ENCODE data around the gene DOCK4. TPM values are rescaled to one million over a fixed set of nuclear protein-coding genes. Genes with fewer than 3 reads are reported as not detected.

The DOCK4 gene
- total RNA-seq, 2 experiments from 2014 or later: 0.36 to 1.1 TPM

DNA sequence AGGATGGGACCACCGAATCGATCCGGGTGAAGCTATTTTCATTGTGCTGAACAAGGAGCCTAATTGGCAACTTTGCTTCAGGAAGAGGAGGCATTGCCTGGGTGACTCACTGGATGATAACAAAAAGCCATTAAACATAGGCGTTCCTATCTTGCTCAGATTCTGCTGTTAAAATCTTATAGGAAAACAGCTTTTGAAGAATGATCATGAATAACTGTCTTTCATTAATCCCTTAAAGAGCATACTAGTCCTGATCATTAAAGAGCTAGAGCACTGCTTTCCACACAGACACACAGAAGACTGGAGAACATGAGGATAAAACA lies 469.7 kb downstream of the DOCK4 start:
- H3K36me3 Mint-ChIP-seq: no peaks in the 10 kb centered on the region
- intact Hi-C loops (cut with micrococcal nuclease): no loop called here
- POLR2A ChIA-PET: no interaction called here
- H3K4me3 Mint-ChIP-seq: no peak overlapping the region
- no peaks in the 10 kb centered on the region for H3K4me1 Mint-ChIP-seq (ENCODE audit: low read depth)
- H3K9me3 Mint-ChIP-seq: no peaks in the 10 kb centered on the region
- no peak for DNase-seq
- CTCF ChIA-PET: interaction anchor here (0.6 to 1.5 kb wide), 9 partner anchors 9 to 638 kb away, joined by 3 to 5 read pairs (median 3); no protein-coding TSS in a partner anchor
- no peak overlapping the region for H3K27ac Mint-ChIP-seq
- H3K27me3 Mint-ChIP-seq: peaks cover 5% of the 10 kb centered on the region

DNA sequence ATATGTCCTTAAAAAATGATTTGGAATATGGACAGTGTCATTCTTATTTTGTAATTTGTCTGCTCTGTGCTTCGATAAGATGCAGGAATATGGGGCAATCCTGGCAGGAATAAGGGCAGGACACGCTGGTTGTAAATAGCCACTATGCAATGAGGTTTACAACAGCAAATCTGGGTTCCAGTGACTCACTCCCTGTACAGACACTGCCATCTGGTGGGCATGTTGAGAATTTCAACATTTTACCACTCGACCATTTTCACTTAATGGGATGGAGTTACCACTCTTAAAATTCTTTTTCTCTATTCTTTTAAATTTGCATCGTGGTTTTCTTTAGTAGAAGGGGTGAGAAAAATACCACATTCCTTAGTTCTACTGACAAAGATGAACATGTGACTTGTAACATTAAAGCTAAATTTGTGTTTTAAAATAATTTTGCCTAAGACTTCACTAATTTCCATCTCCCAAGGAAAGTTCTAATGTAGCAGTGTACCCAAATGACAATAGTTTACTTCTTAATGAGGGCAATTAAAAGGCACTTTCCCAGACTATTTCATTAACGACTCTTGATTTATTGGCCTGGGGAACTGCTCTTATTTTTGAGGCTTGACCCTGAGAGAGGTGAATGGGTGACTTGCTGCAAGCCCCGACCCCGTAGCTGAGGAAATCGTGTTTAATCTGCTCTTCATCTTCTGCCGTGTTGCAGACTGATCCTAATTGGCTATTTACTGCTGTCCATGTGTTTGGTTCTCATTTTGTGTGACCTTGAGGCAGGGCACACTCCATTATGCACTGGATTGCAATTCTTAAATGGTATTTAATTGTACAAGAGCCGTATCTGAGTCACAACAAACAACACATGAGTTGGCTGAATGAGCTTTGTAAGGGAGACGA lies 470.3 kb downstream of the DOCK4 start:
- H3K27ac Mint-ChIP-seq: no peak overlapping the region
- no peak overlapping the region for H3K4me3 Mint-ChIP-seq
- peak; percentile 40 for DNase-seq
- intact Hi-C loops (cut with micrococcal nuclease): loop anchor here (2.0 kb wide), 2 partner anchors 637 to 645 kb away; partner anchors contain the start of gene LRRN3
- H3K9me3 Mint-ChIP-seq: no peaks in the 10 kb centered on the region
- no peaks in the 10 kb centered on the region for H3K4me1 Mint-ChIP-seq (ENCODE audit: low read depth)
- ChIA-PET POLR2A (no interaction called here), CTCF (interaction anchor here (0.6 to 1.5 kb wide), 10 partner anchors 9 to 637 kb away, joined by 3 to 5 read pairs (median 3); no protein-coding TSS in a partner anchor)
- no peaks in the 10 kb centered on the region for H3K36me3 Mint-ChIP-seq
- peaks cover 5% of the 10 kb centered on the region for H3K27me3 Mint-ChIP-seq

DNA sequence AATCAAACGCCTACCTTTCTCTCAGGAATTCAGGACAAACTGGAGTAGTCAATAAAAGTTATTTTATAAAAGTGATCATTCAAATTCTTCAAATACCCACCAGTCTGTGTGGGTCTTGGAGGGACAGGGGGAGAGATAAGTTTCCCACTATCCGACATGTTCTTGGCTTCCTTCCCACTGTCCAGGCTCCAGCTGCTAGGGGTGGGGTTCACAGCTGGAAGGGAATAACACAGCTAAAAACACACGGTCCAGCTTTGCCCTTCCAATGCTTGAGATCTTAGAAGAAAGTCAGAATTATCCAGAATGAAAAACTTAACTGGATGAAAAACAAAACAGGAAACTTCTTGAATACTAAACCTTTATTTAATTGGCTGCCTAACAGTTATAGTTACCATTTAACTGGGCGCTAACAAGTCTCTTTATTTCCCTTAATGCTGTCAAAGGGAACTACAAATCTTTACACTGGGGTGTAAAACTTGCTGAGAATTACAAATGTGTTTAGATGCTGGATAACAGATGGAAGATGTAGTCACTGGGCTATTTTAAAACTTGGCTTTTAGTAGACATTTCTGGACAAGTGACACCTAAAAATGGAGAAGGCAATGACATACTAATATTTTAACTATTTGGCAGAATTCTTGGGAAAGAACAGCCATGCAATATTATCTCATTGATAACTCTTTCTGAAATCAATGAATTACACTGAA lies 471.1 kb downstream of the DOCK4 start:
- CTCF ChIA-PET: interaction anchor here (1.8 kb wide), 1 partner anchor 8 kb away, joined by 5 read pairs; no protein-coding TSS in a partner anchor
- no peaks in the 10 kb centered on the region for H3K4me1 Mint-ChIP-seq (ENCODE audit: low read depth)
- no peaks in the 10 kb centered on the region for H3K9me3 Mint-ChIP-seq
- POLR2A ChIA-PET: no interaction called here
- no peak overlapping the region for H3K27ac Mint-ChIP-seq
- DNase-seq: no peak
- no peaks in the 10 kb centered on the region for H3K36me3 Mint-ChIP-seq
- intact Hi-C loops (cut with micrococcal nuclease): loop anchor here (2.0 kb wide), 2 partner anchors 636 to 644 kb away; partner anchors contain the start of gene LRRN3
- no peak overlapping the region for H3K4me3 Mint-ChIP-seq
- H3K27me3 Mint-ChIP-seq: peaks cover 5% of the 10 kb centered on the region

DNA sequence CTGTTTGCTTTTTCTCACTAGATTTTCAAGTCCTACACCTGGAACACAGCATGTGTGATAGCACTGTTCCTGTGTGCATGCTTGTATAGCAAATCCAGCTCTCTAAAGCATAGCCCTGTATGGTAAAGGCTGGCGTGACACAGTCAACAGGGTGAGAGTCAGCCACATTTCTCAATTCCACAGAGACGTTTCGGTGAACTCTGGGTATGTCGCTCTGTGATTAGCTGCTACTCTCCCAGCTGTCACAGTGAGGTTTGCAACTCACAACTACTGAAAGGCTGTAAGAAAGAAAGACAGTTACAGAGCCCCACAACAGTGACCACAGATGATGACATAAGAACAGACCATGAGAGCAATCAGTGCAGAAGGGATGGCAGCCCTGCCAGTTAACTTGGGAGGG lies 473.3 kb downstream of the DOCK4 start:
- H3K27me3 Mint-ChIP-seq: peaks cover 5% of the 10 kb centered on the region
- no peak overlapping the region for H3K4me3 Mint-ChIP-seq
- no peak for DNase-seq
- no peaks in the 10 kb centered on the region for H3K9me3 Mint-ChIP-seq
- H3K4me1 Mint-ChIP-seq (ENCODE audit: low read depth): no peaks in the 10 kb centered on the region
- no peak overlapping the region for H3K27ac Mint-ChIP-seq
- ChIA-PET CTCF (interaction anchor here (1.1 kb wide), 1 partner anchor 20 kb away, joined by 3 read pairs; no protein-coding TSS in a partner anchor), POLR2A (no interaction called here)
- intact Hi-C loops (cut with micrococcal nuclease): no loop called here
- H3K36me3 Mint-ChIP-seq: no peaks in the 10 kb centered on the region

DNA sequence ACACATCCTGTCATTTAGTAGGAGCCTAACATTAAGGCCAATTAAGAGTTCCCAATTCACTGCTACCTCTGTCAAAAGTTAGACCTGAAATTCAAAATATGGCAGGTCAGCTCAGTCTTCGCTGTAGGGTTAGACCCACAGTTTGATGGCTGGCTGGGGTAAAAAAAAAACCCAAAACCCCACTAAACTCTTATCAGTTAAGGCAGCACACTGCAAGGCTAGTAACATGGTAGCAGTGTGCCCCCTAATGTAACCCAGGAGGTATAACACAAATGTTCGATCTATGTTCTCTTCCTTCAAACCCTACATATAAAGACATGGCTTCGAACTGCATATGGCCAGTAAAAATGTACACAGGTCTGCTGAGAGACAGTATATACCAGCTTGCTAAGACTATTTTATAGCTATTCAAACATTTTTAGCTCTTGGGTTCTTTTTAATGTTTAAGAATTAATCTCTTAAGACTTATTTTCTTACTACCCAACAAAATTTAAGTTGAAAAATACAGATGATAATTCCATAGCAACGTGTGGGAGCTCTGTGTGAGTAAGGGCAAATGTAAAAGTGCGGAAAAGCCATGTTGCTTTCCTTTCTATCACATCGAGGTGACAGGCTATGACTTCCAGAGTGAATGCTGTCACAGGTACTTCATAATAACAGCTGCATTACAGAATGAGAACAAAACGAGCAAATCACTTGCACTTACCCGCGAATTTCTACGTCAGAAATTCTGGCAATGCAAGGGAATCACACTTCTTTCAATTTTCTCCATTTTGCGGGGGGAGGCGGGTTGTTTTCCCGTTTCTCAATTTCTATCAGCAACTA lies 475.5 kb downstream of the DOCK4 start:
- Mint-ChIP-seq H3K27me3 (peaks cover 1% of the 10 kb centered on the region), H3K4me1 (ENCODE audit: low read depth) (no peaks in the 10 kb centered on the region), H3K9me3 (no peaks in the 10 kb centered on the region), H3K4me3 (no peak overlapping the region), H3K27ac (no peak overlapping the region), H3K36me3 (no peaks in the 10 kb centered on the region)
- POLR2A ChIA-PET: no interaction called here
- CTCF ChIA-PET: interaction anchor here (1.2 to 3.2 kb wide), 4 partner anchors 9 to 632 kb away, joined by 3 to 16 read pairs (median 4); no protein-coding TSS in a partner anchor
- intact Hi-C loops (cut with micrococcal nuclease): no loop called here
- DNase-seq: no peak

DNA sequence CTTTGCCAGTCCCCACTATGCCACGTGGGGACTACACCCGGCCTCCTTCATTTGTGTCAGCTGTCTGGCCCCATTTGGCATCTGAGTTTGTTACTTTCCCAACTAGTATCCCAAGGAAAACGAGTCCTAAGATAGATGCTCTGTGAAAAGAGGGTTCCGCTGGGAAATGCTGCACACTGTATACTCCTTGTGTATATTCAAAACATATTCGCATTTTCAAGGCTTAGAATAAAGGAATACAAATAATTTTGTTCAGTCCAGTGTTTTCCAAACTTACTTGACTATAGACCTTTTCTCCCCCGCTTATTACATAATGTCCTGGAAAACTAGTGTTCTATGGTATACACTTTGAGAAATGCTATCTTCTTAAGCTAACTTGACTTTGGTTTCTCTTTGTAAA lies 476.1 kb downstream of the DOCK4 start:
- intact Hi-C loops (cut with micrococcal nuclease): no loop called here
- peaks cover 3% of the 10 kb centered on the region for H3K27me3 Mint-ChIP-seq
- ChIA-PET POLR2A (no interaction called here), CTCF (interaction anchor here (1.2 to 3.2 kb wide), 4 partner anchors 9 to 631 kb away, joined by 3 to 16 read pairs (median 4); no protein-coding TSS in a partner anchor)
- H3K27ac Mint-ChIP-seq: no peak overlapping the region
- no peak overlapping the region for H3K4me3 Mint-ChIP-seq
- H3K4me1 Mint-ChIP-seq (ENCODE audit: low read depth): no peaks in the 10 kb centered on the region
- no peak for DNase-seq
- H3K36me3 Mint-ChIP-seq: no peaks in the 10 kb centered on the region
- no peaks in the 10 kb centered on the region for H3K9me3 Mint-ChIP-seq

DNA sequence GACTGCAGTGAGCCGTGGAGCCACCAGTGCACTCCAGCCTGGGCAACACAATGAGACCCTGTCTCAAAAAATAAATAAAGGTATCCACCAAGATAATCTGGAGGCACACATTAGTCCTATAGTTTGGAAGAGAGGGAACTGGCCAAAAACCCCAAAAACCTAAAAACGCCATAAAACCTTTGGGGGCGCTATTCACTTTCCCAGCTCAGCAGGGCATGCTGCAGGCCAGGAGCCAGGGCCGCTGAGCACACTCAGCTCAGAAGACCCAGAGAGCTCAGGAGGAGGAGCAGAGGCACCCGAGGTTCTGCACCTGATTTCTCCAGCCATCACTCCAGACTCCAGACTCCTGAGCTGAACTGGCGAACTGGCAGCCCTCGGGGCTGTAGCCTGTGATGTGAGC lies 476.7 kb downstream of the DOCK4 start:
- ChIA-PET CTCF (interaction anchor here (1.8 to 3.2 kb wide), 2 partner anchors 12 to 24 kb away, joined by 5 to 16 read pairs; no protein-coding TSS in a partner anchor), POLR2A (no interaction called here)
- Mint-ChIP-seq H3K36me3 (no peaks in the 10 kb centered on the region), H3K9me3 (no peaks in the 10 kb centered on the region), H3K4me1 (ENCODE audit: low read depth) (no peaks in the 10 kb centered on the region), H3K27me3 (peaks cover 3% of the 10 kb centered on the region), H3K4me3 (no peak overlapping the region), H3K27ac (no peak overlapping the region)
- DNase-seq: no peak
- intact Hi-C loops (cut with micrococcal nuclease): no loop called here

DNA sequence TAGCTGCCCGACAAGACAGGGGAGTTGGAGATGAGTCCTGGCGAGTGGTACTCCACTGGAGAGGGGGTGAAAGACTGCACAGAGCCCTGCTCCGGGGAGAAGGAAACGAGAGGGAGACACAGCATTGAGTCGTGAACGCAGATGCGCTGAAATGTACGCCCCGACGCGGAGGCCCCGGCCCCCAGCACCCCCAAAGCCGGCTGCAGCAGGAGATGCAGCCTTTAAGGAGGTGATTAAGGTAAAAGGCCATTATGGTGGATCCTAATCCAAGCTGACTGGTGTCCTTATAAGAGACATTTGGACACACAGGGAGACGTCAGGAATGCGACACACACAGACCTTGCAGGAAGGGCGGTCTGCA lies 477.6 kb downstream of the DOCK4 start:
- H3K4me1 Mint-ChIP-seq (ENCODE audit: low read depth): no peaks in the 10 kb centered on the region
- intact Hi-C loops (cut with micrococcal nuclease): no loop called here
- peaks cover 3% of the 10 kb centered on the region for H3K27me3 Mint-ChIP-seq
- no peaks in the 10 kb centered on the region for H3K9me3 Mint-ChIP-seq
- no peaks in the 10 kb centered on the region for H3K36me3 Mint-ChIP-seq
- no peak overlapping the region for H3K27ac Mint-ChIP-seq
- H3K4me3 Mint-ChIP-seq: no peak overlapping the region
- CTCF ChIA-PET: interaction anchor here (3.2 kb wide), 1 partner anchor 13 kb away, joined by 16 read pairs; no protein-coding TSS in a partner anchor
- POLR2A ChIA-PET: no interaction called here
- DNase-seq: no peak

DNA sequence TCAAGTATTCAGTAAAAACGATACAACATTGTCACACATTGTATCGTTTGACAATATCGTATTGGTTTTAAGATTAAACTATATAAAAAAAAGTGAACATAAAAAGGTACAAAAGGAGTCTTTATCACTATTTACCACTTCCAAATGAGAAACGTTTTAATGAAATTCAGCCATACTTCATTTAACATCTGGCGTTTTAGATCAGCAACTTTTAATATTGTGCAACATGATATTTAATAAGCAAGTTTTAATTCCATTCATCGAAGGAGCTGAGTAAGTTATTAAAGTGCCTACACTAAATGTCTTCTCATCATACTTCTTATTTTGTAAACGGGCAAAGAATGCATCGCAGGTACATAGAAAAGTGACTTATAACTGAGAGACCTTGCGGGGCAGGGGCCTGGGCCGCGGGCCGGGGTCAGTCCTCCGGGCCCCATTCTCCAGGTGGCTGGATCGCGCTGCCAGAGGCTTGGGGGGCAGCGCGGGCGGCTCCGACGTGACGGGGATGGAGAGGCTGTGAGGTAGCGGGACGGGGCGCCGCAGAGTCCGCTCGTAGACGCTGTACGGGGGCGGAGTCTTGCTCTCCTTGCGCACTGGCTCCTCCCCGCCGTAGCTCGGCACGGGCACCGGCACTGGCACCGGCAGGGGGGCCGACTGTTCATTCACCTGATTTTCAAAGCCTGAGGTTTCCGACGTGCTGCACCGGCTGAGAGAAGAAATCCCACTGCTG lies 478.1 kb downstream of the DOCK4 start:
- H3K4me1 Mint-ChIP-seq (ENCODE audit: low read depth): no peaks in the 10 kb centered on the region
- intact Hi-C loops (cut with micrococcal nuclease): no loop called here
- no peaks in the 10 kb centered on the region for H3K9me3 Mint-ChIP-seq
- ChIA-PET CTCF (interaction anchor here (0.9 to 3.2 kb wide), 2 partner anchors 8 to 14 kb away, joined by 4 to 16 read pairs; no protein-coding TSS in a partner anchor), POLR2A (no interaction called here)
- no peak for DNase-seq
- no peaks in the 10 kb centered on the region for H3K36me3 Mint-ChIP-seq
- no peak overlapping the region for H3K27ac Mint-ChIP-seq
- peaks cover 3% of the 10 kb centered on the region for H3K27me3 Mint-ChIP-seq
- H3K4me3 Mint-ChIP-seq: no peak overlapping the region

DNA sequence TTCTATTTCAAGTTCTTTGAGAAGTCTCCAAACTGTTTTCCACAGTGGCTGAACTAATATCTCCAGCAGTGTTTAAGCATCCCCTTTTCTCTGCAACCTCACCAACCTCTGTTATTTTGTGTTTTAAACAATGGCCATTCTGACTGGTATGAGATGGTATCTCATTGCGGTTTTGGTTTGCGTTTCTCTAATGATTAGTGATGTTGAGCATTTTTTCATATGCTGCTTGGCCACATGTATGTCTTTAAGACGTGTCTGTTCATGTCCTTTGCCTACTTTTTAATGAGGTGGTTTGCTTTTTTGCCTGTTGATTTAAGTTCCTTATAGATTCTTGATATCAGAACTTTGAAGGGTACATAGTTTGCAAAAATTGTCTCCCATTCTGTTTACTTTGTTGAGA lies 487.3 kb downstream of the DOCK4 start:
- DNase-seq: no peak
- intact Hi-C loops (cut with micrococcal nuclease): no loop called here
- ChIA-PET POLR2A (no interaction called here), CTCF (no interaction called here)
- Mint-ChIP-seq H3K27ac (no peak overlapping the region), H3K4me1 (ENCODE audit: low read depth) (no peaks in the 10 kb centered on the region), H3K36me3 (no peaks in the 10 kb centered on the region), H3K4me3 (no peak overlapping the region), H3K9me3 (no peaks in the 10 kb centered on the region), H3K27me3 (no peaks in the 10 kb centered on the region)

DNA sequence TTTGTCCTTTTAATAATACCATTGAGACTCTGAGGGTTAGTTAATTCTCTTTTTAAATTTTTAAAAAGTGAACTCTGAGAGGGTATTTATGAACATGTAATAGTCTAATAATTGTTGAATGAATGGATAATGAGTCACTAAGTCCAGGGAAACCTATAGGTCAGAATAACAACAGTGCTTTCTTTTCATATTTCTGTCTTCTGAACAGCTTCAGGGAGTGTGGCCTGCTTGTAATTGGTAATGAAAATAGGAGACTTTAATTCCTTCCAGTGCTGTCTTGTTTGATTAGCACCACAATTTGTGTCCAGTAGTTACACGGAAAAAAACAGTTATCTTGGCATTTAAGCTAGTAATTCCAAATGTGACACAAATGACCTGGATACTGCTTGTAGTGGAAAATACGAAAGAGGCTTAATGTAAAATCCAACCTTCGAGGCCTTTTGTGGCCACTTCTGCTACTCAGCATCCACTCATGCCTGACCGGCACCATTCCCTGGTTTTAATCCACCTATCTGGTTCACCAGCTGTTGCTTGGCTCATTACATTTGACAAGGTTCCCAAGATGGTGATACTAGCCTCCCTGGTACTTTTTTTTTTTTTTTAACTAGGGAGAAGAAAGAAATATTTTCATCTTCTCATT lies 494.7 kb downstream of the DOCK4 start:
- intact Hi-C loops (cut with micrococcal nuclease): no loop called here
- Mint-ChIP-seq H3K9me3 (no peaks in the 10 kb centered on the region), H3K27me3 (peaks cover 7% of the 10 kb centered on the region), H3K4me1 (ENCODE audit: low read depth) (no peaks in the 10 kb centered on the region), H3K27ac (no peak overlapping the region), H3K36me3 (no peaks in the 10 kb centered on the region), H3K4me3 (no peak overlapping the region)
- POLR2A ChIA-PET: no interaction called here
- CTCF ChIA-PET: no interaction called here
- DNase-seq: no peak

Measured in activated CD4-positive, alpha-beta memory T cell treated with anti-CD3 and anti-CD28 coated beads for 36 hours (primary cell).